GM12874 (cell line): ENCODE data around the gene PRICKLE2.

Experiments
- CTCF ChIP-seq: IDR thresholded peaks from 2 replicates; pipeline ENCODE4 v1.5.1; 2011; ENCODE audit warnings: low read depth, mild to moderate bottlenecking, control low read depth, low read length, moderate library complexity; ENCODE audit not compliant: insufficient read depth

PRICKLE2 gene

GRCh38 chr3:64225695-64226499 lies 631 bp upstream of the PRICKLE2 start:
- no peak for TF ChIP-seq CTCF

GRCh38 chr3:64223791-64224745 lies 1.2 kb downstream of the PRICKLE2 start:
- no peak for TF ChIP-seq CTCF

GRCh38 chr3:64222501-64223111 lies 2.7 kb downstream of the PRICKLE2 start:
- TF ChIP-seq CTCF = no peak

GRCh38 chr3:64221571-64222257 lies 3.6 kb downstream of the PRICKLE2 start:
- no peak for TF ChIP-seq CTCF

GRCh38 chr3:64220161-64220914 lies 4.9 kb downstream of the PRICKLE2 start:
- TF ChIP-seq CTCF = no peak

GRCh38 chr3:64218746-64219145 lies 6.5 kb downstream of the PRICKLE2 start:
- TF ChIP-seq CTCF = no peak
